HepG2 (cell line): ENCODE measurements around the gene SIDT1. TPM values are rescaled to one million over a fixed set of nuclear protein-coding genes. Genes with fewer than 3 reads are reported as not detected.

Source experiments
- BCLAF1 ChIP-seq: fragments of 450-650 bp; IDR thresholded peaks from 2 replicates; pipeline ENCODE4 v1.6.1; 2017; ENCODE audit warnings: mild to moderate bottlenecking
- CEBPB ChIP-seq: IDR thresholded peaks from 2 replicates; pipeline ENCODE4 v1.6.1; 2011; ENCODE audit warnings: low read depth, low read length, improper control_type of control experiment, borderline replicate concordance
- CHD2 ChIP-seq: IDR thresholded peaks from 2 replicates; pipeline ENCODE4 v1.6.1; 2011; ENCODE audit warnings: low read depth, low read length, improper control_type of control experiment
- DDIT3 ChIP-seq: sonication (generic); formaldehyde crosslinking; IDR thresholded peaks from 2 replicates; pipeline ENCODE4 v1.4.0; 2020; ENCODE audit warnings: mild to moderate bottlenecking, missing genetic modification reagents
- FOXJ3 ChIP-seq: sonication (generic); formaldehyde crosslinking; IDR thresholded peaks from 2 replicates; pipeline ENCODE4 v1.4.0; 2020; ENCODE audit warnings: missing genetic modification reagents, mild to moderate bottlenecking, borderline replicate concordance
- GPBP1L1 ChIP-seq: sonication (generic); formaldehyde crosslinking; IDR thresholded peaks from 2 replicates; pipeline ENCODE4 v1.5.0; 2020; ENCODE audit warnings: mild to moderate bottlenecking, missing genetic modification reagents
- HNRNPUL1 ChIP-seq: fragments of 200-400 bp; formaldehyde crosslinking; IDR thresholded peaks from 2 replicates; pipeline ENCODE4 v1.6.1; 2017; ENCODE audit warnings: low read depth, mild to moderate bottlenecking, low read length, moderate library complexity
- MAFK ChIP-seq, 2 experiments: IDR thresholded peaks in 1 of 2; conservative IDR thresholded peaks in 1 of 2; 2 replicates each; pipeline ENCODE4 v1.6.1; 2011; ENCODE audit warnings: improper control_type of control experiment in 2 of 2, low read length in 2 of 2
- MTA1 ChIP-seq: sonication (generic); formaldehyde crosslinking; IDR thresholded peaks from 2 replicates; pipeline ENCODE4 v1.4.0; 2020; ENCODE audit warnings: missing genetic modification reagents, mild to moderate bottlenecking, borderline replicate concordance
- NCOA2 ChIP-seq: sonication (generic); formaldehyde crosslinking; IDR thresholded peaks from 2 replicates; pipeline ENCODE4 v1.8.0; 2022; ENCODE audit warnings: inconsistent platforms
- RORA ChIP-seq: sonication (generic); formaldehyde crosslinking; IDR thresholded peaks from 2 replicates; pipeline ENCODE4 v1.5.0; 2020; ENCODE audit warnings: mild to moderate bottlenecking, missing genetic modification reagents, moderate library complexity
- SAFB2 ChIP-seq: sonication (generic); formaldehyde crosslinking; IDR thresholded peaks from 2 replicates; pipeline ENCODE4 v1.5.1; 2020; ENCODE audit warnings: missing genetic modification reagents, low read depth, mild to moderate bottlenecking, borderline replicate concordance
- TMF1 ChIP-seq: sonication (generic); formaldehyde crosslinking; IDR thresholded peaks from 2 replicates; pipeline ENCODE4 v1.8.1; 2022; ENCODE audit warnings: low read depth, missing genetic modification reagents
- ZNF18 ChIP-seq: sonication (generic); formaldehyde crosslinking; IDR thresholded peaks from 2 replicates; pipeline ENCODE4 v1.8.0; 2022; ENCODE audit warnings: mild to moderate bottlenecking, missing genetic modification reagents; ENCODE audit not compliant: insufficient replicate concordance
- ZNF256 ChIP-seq: sonication (generic); formaldehyde crosslinking; conservative IDR thresholded peaks from 2 replicates; pipeline ENCODE4 v1.4.0; 2020; ENCODE audit warnings: missing genetic modification reagents
- ZNF282 ChIP-seq: fragments of 450-650 bp; IDR thresholded peaks from 2 replicates; pipeline ENCODE4 v1.6.1; 2018; ENCODE audit not compliant: partially characterized antibody
- ZNF350 ChIP-seq: sonication (generic); formaldehyde crosslinking; IDR thresholded peaks from 2 replicates; pipeline ENCODE4 v1.4.0; 2020; ENCODE audit warnings: mild to moderate bottlenecking, low read depth, missing genetic modification reagents, borderline replicate concordance
- ZNF609 ChIP-seq: sonication (generic); formaldehyde crosslinking; IDR thresholded peaks from 2 replicates; pipeline ENCODE4 v1.4.0; 2020; ENCODE audit warnings: mild to moderate bottlenecking, missing genetic modification reagents, borderline replicate concordance
- ZNF878 ChIP-seq: sonication (generic); formaldehyde crosslinking; IDR thresholded peaks from 2 replicates; pipeline ENCODE4 v1.8.1; 2023; ENCODE audit warnings: mild to moderate bottlenecking, missing genetic modification reagents, moderate library complexity
- ZSCAN29 ChIP-seq: sonication (generic); formaldehyde crosslinking; conservative IDR thresholded peaks from 2 replicates; pipeline ENCODE4 v1.4.0; 2020; ENCODE audit warnings: mild to moderate bottlenecking, missing genetic modification reagents
- polyA plus RNA-seq, 8 experiments: library from polyadenylated mRNA; depleted of rRNA in 3 of 8; stranded (reverse) in 7 of 8; unstranded in 1 of 8; fragments of >200 nt; fragmentation: Illumina TruSeq in 4 of 8; extraction: Trizol in 4 of 8; gene quantifications; 2 replicates each; pipeline versions ENCODE4 v1.2.1 to v1.2.3, GENCODE V29; 2011 to 2016; ENCODE audit warnings: low read depth in 4 of 8, missing spikeins in 1 of 8, mixed read lengths in 1 of 8; ENCODE audit not compliant: insufficient read depth in 1 of 8
- total RNA-seq, 5 experiments: library from RNA; depleted of rRNA; stranded (reverse); fragments of >200 nt; fragmentation: Illumina TruSeq; extraction: Trizol; gene quantifications; 2 replicates each; pipeline ENCODE4 v1.2.3, GENCODE V29; 2016; ENCODE audit warnings: low read depth in 1 of 5

The SIDT1 gene
- total and polyA plus RNA-seq, 2 of the 13 experiments (the other 11 are each of a cell fraction or from before 2014, with no cell fraction given): 0.07 TPM

GRCh38 chr3:113555138-113555537, 22.8 kb downstream of the SIDT1 start (continued):
- no peak for TF ChIP-seq ZNF18
- TF ChIP-seq CHD2: no peak
- TF ChIP-seq GPBP1L1 (CRISPR knock-in tag): no peak
- no peak for TF ChIP-seq TMF1 (CRISPR knock-in tag)
- no peak for TF ChIP-seq HNRNPUL1
- no peak for TF ChIP-seq ZNF256 (CRISPR knock-in tag)
- peak; percentile 83 to 91 for TF ChIP-seq MAFK (conservative IDR thresholded peaks at IDR 0.05 in 1 of 2, IDR thresholded peaks at IDR 0.05 in 1 of 2; ENCODE audit: low read length in 2 of 2)
- no peak for TF ChIP-seq ZNF878 (CRISPR knock-in tag)
- no peak for TF ChIP-seq RORA (CRISPR knock-in tag)
- no peak for TF ChIP-seq ZSCAN29 (CRISPR knock-in tag)
- peak; percentile 41; the same call in 1 of the 2 replicates for TF ChIP-seq FOXJ3 (CRISPR knock-in tag)
- TF ChIP-seq ZNF609 (CRISPR knock-in tag): peak; percentile 49; the same call in 1 of the 2 replicates
- TF ChIP-seq ZNF282: no peak
- no peak for TF ChIP-seq DDIT3 (CRISPR knock-in tag)
- no peak for TF ChIP-seq ZNF350 (CRISPR knock-in tag)
- no peak for TF ChIP-seq CEBPB
- TF ChIP-seq SAFB2 (CRISPR knock-in tag): no peak
- TF ChIP-seq BCLAF1: no peak
- no peak for TF ChIP-seq MTA1 (CRISPR knock-in tag)
- peak; percentile 84 for TF ChIP-seq NCOA2 (CRISPR knock-in tag)
